GM19372 (cell line): ENCODE measurements around the gene SLC25A13.
"Not testable (repeated sequence)": the region's sequence is repeated elsewhere in the genome, so short reads cannot be mapped to it uniquely, and the experiment has no call there.

Experiments used
- ATAC-seq: cut with Tn5 transposase; IDR thresholded peaks from one replicate; pipeline ENCODE4 v1.9.1; 2021; ENCODE audit warnings: mild to moderate bottlenecking, low read depth, moderate library complexity; ENCODE audit not compliant: unreplicated experiment

SLC25A13 gene, protein sequence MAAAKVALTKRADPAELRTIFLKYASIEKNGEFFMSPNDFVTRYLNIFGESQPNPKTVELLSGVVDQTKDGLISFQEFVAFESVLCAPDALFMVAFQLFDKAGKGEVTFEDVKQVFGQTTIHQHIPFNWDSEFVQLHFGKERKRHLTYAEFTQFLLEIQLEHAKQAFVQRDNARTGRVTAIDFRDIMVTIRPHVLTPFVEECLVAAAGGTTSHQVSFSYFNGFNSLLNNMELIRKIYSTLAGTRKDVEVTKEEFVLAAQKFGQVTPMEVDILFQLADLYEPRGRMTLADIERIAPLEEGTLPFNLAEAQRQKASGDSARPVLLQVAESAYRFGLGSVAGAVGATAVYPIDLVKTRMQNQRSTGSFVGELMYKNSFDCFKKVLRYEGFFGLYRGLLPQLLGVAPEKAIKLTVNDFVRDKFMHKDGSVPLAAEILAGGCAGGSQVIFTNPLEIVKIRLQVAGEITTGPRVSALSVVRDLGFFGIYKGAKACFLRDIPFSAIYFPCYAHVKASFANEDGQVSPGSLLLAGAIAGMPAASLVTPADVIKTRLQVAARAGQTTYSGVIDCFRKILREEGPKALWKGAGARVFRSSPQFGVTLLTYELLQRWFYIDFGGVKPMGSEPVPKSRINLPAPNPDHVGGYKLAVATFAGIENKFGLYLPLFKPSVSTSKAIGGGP

DNA sequence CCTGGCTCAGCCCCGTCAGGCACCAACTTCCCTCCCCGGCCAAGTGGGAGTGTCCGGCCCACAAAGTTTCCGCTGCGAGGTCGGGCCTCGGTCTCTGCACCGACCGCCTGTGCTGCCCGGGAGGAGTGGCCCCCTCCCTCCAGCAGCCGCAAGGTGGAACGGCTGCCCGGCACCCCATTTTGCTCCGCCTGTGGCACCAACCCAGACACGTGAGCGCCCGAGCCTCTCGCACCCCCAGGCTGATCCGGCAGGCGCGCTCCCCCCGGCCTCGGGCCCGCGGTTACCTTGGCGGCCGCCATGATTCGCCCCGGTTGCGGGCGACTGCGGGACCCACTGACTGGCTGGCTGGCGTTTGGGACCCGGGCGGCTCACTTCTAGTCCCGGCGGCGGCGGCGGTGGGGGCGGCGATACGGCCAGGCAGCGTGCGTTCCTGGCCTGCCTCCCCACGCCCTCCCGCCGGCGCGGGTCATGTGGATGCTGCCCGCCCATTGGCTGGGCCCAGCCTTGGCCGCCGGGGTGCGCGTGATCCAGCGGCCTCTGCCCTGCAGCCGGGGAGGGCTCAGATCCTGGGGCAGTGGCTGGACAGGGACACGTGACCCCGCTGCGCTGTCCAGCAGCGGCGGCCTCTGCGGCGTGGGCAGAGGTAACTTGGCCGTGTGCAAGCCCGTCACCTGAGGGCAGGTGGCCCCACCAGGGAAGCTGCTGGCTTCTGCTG lies at the start of gene SLC25A13:
Gene SLC25A13 (minus strand): TSS at position 441 of the 715 bp plus-strand sequence. CDS start 142 bp downstream, at position 299.
- peak; percentile 78 for ATAC-seq

DNA sequence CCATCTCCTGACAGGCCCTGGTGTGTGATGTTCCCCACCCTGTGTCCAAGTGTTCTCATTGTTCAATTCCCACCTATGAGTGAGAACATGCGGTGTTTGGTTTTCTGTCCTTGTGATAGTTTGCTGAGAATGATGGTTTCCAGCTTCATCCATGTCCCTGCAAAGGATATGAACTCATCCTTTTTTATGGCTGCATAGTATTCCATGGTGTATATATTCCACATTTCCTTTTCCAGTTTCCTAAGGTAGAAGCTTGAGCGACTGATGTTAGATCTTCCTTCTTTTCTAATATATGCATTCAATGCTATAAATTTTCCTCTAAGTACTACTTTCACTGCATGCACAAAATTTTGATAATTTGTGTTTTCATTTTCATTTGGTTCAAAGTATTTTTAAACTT lies 44.0 kb upstream of the SLC25A13 start:
- not testable (repeated sequence) for ATAC-seq

- ATAC-seq, result no peak
Measured at GRCh38 chr7:96361116-96361857, 39.4 kb upstream of the SLC25A13 start.

GRCh38 chr7:96359876-96360275 lies 38.0 kb upstream of the SLC25A13 start:
- peak; percentile 70 for ATAC-seq

DNA sequence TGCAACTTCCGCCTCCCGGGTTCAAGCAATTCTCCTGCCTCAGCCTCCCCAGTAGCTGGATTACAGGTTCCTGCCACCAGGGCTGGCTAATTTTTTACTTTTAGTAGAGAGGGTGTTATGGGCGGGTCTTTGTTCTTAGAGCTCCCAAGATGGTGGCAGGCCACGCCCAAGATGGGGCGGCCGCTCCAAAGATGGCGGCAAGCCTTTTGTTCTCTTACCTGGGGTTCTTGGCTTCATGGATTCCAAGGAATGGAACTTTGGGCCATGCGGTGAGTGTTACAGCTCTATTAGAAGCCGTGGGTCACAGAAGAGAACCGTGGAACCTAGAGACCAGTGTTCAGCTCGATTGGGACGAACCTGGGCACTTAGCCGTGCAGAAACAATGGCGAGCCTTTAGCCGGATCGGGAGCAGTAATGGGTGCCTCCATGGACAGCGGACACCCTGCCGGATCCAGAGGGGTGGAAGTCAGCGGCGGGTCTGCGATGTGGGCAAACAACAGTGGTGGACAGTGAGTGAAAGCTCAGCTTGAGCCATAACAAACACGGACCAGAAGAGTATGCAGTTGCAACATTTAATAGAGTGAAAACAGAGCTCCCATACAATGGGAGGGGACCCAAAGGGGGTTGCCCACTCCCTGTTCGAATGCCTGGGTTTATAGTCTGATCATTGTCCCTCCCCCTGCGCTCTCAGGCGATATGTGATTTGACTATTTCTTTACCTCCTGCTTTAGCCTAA lies 36.5 kb upstream of the SLC25A13 start:
- ATAC-seq, result not testable (repeated sequence)

DNA sequence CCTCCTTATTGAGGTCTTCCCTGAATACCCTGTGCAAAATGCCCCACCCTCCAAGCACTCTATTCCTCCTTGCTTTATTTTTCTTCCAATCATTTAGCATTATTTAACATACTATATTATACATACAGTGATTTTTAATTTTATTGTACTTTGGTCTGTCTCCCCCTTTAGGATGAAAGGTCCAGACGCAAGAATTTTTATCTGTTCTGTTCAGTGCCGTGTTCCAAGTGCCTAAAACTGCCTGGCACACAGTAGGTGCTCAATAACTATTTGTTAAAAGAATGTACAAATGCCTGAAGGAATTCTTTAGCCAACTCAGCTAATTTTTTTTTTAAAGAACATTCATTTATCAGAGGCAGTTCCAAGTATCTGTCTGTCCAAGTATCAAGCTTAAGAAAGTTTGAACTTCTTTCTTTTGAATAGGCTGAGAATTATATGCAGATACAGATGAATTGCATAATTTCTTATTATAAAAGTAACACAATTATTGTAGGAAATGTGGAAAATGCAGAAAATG lies 34.1 kb upstream of the SLC25A13 start:
- ATAC-seq, result no peak

- ATAC-seq, result no peak
Measured at GRCh38 chr7:96354881-96355280, 33.0 kb upstream of the SLC25A13 start.

DNA sequence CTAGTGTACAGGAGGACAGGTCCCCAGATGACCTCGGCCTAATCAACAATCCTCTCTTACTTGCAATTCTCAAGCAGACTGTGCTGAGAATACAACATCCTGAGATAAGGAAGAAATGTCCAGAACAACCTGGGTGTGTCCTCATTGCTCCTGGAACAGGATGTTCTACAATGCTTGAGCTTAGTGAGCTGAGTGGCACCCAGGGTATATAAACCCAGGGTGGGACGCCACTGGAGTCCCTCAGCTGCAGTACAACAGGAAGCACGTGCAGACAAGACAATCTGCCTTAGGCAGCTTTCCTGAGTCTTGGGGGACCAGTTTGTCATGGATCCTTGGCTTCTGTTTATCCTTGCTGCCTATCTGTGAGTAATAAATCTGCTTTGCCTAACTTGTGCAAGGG lies 27.7 kb upstream of the SLC25A13 start:
- no peak for ATAC-seq

DNA sequence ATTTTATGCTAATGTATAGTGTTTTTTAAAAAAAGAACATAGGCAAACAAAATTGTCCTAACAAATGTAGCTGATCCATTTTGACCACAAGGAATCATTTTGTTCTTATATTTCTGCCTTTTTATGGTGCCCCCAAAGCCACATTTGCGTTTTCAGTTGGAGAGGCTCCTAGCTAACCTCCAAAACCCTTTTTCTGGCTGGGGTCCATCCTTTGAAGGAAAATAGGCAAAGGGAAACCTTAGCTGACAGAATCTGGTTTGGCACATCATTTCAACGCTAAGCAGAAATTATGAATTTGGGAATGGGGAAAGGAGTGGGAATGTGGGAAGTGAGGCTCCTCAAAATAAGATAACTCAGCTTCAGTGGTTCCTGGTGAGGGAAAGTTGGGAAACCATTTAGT lies 25.6 kb upstream of the SLC25A13 start:
- no peak for ATAC-seq

- ATAC-seq, result no peak
Measured at GRCh38 chr7:96346293-96346953, 24.5 kb upstream of the SLC25A13 start.

DNA sequence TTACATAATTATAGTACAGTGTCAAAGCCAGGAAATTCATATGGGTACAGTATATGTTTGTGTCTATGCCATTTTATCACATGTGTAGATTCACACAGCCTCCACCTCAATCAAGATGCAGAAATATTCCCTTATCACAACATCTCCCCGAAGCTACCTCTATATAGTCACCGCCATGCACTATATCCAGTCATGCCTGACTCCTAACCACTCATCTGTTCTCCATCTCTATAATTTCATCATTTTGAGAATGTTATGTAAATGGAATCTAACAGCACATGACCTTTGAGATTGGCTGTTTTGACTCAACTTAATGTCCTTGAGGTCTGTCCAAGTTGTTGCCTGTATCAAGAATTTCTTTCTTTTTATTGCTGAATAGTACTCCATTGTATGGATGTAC lies 22.3 kb upstream of the SLC25A13 start:
- no peak for ATAC-seq

DNA sequence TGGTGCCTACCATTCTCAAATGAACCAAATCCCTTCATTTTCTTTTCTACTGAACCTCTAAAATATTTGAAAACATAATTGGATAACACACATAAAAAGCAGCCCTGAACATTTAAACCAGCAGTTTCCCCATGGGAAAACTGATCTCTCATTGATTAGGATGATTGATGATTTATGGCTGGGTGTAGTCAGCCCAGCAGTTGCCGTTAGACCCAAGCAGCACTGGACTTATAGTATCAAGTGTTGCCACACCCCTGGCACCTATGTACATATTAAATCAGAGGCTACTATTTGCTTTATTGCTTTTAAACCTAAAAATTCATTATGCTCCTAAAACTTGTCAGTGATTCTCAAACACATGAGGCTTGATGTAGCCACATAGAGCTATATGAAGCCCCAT lies 20.2 kb upstream of the SLC25A13 start:
- no peak for ATAC-seq

- ATAC-seq, result no peak
Measured at GRCh38 chr7:96337519-96337918, 15.6 kb upstream of the SLC25A13 start.

DNA sequence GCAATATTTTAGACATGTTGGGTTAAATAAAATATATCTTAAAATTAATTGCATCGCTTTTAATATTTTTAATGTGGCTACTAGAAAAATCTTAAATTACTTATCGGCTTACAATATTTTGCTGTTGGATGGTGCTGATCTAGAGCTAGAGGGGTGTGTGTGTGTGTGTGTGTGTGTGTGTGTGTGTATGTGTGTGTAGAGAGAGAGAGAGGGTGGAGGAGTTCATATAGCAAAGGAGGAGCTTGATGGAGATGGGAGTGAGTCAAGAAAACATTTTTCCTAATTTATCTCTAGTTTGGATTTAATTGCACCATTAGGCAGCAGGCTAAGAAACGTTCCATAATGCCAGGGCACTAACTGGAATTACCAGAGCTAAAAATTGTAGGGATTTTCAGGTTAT lies 10.4 kb upstream of the SLC25A13 start:
- no peak for ATAC-seq

GRCh38 chr7:96331775-96332174 lies 9.9 kb upstream of the SLC25A13 start:
- no peak for ATAC-seq

GRCh38 chr7:96331233-96331632 lies 9.3 kb upstream of the SLC25A13 start:
- ATAC-seq, result no peak

GRCh38 chr7:96330193-96330592 lies 8.3 kb upstream of the SLC25A13 start:
- no peak for ATAC-seq

- ATAC-seq, result no peak
Measured at GRCh38 chr7:96329241-96329640, 7.3 kb upstream of the SLC25A13 start.

DNA sequence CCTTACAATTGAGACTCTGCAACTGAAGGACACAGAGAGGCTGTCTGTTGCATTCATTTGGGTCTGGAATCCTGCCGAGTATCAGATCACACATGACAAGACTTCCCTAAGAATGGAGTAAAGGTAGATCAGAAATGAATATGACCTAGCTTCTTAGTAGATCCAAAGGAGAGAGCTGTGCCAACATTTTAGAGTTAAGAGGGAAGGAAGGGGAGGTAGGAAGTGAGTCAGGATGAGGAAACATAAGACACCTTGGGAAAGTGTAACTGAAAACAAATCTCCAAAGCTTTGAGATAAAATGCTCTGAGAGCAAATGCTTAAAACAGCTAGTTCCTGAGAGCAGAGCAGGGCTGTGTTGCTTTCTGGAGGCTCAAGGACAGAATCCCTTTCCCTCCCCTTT lies 6.1 kb upstream of the SLC25A13 start:
- ATAC-seq, result no peak
